ENCODE results near the gene BEND5. TPM values are rescaled to one million over a fixed set of nuclear protein-coding genes. Genes with fewer than 3 reads are reported as not detected.

Gene BEND5
- total RNA-seq, 1 experiment from 2014 or later = not detected

DNA sequence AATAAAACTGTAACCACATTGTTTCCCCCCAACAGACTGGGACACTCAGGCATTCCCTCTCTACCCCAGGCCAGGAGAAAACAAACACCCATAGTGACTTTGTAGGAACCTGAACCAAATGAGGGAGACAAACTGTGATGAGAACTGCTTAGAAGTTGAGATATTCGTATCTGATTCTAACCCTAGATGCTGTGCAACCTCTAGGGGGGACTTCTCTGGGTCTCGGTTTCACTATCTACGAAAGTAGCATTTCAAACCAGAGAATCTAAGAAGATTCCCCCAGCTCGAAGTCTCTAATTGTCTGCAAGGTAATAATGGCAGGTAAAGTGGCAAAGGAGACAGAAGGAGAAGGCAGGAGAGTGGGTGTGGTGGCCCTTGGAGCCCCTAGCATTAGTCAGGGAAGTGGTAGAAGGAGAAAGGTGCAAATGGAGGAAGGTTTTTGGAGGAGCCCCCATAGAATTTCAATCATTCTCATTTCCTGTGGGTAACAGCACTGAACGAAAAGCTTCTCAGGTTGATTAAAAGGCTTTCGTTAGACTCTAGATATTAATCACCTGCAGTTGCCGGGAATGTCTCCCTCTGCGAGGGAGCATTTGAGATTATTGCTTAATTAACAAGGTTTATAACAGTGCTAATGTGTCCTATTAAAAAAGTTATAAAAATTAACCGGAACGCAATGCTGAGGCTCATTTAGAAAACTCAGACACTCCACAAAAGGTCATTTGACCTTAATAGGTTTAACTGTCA, 46.4 kb downstream of the BEND5 start:
- no TSS peak for BruUV-seq (replicated peaks)
- no peaks in the 10 kb centered on the region for H3K36me3 ChIP-seq (ENCODE audit: control insufficient read depth, insufficient read depth, low read length)
- H3K27me3 ChIP-seq (ENCODE audit: control insufficient read depth, insufficient read depth, low read length) = peaks cover 4% of the 10 kb centered on the region; the same call in 1 of the 2 replicates
- H3K27ac ChIP-seq (ENCODE audit: low read length) = no peak overlapping the region
- no peak for DNase-seq (ENCODE audit: low read depth, low spot score)
- POLR2A ChIA-PET = no interaction called here
- intact Hi-C loops (cut with micrococcal nuclease; ENCODE audit: unreplicated experiment) (no loop called here), in situ Hi-C loops (cut with HindIII; ENCODE audit: low pct_unique_long_range_greater_than_20kb, low sequenced_read_pairs) (no loop called here)
- ATAC-seq = no peak
- H3K4me3 ChIP-seq (ENCODE audit: low read depth in 2 of 2, low read length in 2 of 2) = no peak overlapping the region
- H3K4me1 ChIP-seq (ENCODE audit: control insufficient read depth, insufficient read depth, low read length) = no peaks in the 10 kb centered on the region
- CTCF ChIA-PET = no interaction called here
- no peak for TF ChIP-seq POLR2AphosphoS5 (IDR thresholded peaks at IDR 0.05; ENCODE audit: low read depth, low read length)
- TF ChIP-seq SIN3A (IDR thresholded peaks at IDR 0.05; ENCODE audit: borderline replicate concordance, insufficient read depth, low read depth, low read length) = no peak
- TF ChIP-seq, protein P1, sequence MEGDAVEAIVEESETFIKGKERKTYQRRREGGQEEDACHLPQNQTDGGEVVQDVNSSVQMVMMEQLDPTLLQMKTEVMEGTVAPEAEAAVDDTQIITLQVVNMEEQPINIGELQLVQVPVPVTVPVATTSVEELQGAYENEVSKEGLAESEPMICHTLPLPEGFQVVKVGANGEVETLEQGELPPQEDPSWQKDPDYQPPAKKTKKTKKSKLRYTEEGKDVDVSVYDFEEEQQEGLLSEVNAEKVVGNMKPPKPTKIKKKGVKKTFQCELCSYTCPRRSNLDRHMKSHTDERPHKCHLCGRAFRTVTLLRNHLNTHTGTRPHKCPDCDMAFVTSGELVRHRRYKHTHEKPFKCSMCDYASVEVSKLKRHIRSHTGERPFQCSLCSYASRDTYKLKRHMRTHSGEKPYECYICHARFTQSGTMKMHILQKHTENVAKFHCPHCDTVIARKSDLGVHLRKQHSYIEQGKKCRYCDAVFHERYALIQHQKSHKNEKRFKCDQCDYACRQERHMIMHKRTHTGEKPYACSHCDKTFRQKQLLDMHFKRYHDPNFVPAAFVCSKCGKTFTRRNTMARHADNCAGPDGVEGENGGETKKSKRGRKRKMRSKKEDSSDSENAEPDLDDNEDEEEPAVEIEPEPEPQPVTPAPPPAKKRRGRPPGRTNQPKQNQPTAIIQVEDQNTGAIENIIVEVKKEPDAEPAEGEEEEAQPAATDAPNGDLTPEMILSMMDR (IDR thresholded peaks at IDR 0.05) = no peak
- no peaks in the 10 kb centered on the region for H3K9me3 ChIP-seq (ENCODE audit: control insufficient read depth, insufficient read depth, low read depth, low read length)

DNA sequence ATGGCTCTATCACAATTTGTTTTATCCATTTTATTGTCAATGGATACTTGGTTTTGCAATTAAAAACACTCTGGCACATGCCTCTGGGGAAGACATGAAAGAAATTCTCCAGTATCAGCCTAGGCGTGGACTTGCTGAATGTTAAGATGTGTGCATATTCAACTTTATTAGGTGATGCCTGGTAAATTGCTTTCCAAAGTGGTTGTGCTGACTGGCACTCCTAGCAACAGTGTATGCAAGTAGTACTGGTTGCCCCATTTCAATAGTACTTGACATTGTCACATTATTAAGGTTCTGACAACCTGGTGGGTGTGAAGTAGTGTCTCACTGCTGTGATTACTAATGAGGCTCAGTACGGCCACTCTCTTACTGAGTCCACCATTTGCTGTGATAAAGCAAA, 48.1 kb downstream of the BEND5 start:
- ATAC-seq = no peak
- H3K27ac ChIP-seq (ENCODE audit: low read length) = no peak overlapping the region
- in situ Hi-C loops (cut with HindIII; ENCODE audit: low pct_unique_long_range_greater_than_20kb, low sequenced_read_pairs) = no loop called here
- no peak overlapping the region for H3K4me3 ChIP-seq (ENCODE audit: low read depth in 2 of 2, low read length in 2 of 2)
- H3K9me3 ChIP-seq (ENCODE audit: control insufficient read depth, insufficient read depth, low read depth, low read length) = no peaks in the 10 kb centered on the region
- peaks cover 4% of the 10 kb centered on the region; the same call in 1 of the 2 replicates for H3K27me3 ChIP-seq (ENCODE audit: control insufficient read depth, insufficient read depth, low read length)
- no peak for DNase-seq (ENCODE audit: low read depth, low spot score)
- TF ChIP-seq POLR2AphosphoS5 (IDR thresholded peaks at IDR 0.05; ENCODE audit: low read depth, low read length) (no peak), TCF7L2 (IDR thresholded peaks at IDR 0.05; ENCODE audit: low read depth, low read length) (no peak), SIN3A (IDR thresholded peaks at IDR 0.05; ENCODE audit: borderline replicate concordance, insufficient read depth, low read depth, low read length) (no peak)
- TF ChIP-seq, protein P1 (IDR thresholded peaks at IDR 0.05) = no peak
- TF ChIP-seq, protein P2, sequence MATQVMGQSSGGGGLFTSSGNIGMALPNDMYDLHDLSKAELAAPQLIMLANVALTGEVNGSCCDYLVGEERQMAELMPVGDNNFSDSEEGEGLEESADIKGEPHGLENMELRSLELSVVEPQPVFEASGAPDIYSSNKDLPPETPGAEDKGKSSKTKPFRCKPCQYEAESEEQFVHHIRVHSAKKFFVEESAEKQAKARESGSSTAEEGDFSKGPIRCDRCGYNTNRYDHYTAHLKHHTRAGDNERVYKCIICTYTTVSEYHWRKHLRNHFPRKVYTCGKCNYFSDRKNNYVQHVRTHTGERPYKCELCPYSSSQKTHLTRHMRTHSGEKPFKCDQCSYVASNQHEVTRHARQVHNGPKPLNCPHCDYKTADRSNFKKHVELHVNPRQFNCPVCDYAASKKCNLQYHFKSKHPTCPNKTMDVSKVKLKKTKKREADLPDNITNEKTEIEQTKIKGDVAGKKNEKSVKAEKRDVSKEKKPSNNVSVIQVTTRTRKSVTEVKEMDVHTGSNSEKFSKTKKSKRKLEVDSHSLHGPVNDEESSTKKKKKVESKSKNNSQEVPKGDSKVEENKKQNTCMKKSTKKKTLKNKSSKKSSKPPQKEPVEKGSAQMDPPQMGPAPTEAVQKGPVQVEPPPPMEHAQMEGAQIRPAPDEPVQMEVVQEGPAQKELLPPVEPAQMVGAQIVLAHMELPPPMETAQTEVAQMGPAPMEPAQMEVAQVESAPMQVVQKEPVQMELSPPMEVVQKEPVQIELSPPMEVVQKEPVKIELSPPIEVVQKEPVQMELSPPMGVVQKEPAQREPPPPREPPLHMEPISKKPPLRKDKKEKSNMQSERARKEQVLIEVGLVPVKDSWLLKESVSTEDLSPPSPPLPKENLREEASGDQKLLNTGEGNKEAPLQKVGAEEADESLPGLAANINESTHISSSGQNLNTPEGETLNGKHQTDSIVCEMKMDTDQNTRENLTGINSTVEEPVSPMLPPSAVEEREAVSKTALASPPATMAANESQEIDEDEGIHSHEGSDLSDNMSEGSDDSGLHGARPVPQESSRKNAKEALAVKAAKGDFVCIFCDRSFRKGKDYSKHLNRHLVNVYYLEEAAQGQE (IDR thresholded peaks at IDR 0.05; ENCODE audit: insufficient read depth in 1 of 2, low read depth in 2 of 2, low read length in 1 of 2) = no peak
- BruUV-seq (replicated peaks) = no TSS peak
- intact Hi-C loops (cut with micrococcal nuclease; ENCODE audit: unreplicated experiment) = no loop called here
- ChIA-PET POLR2A (no interaction called here), CTCF (no interaction called here)
- no peaks in the 10 kb centered on the region for H3K4me1 ChIP-seq (ENCODE audit: control insufficient read depth, insufficient read depth, low read length)
- no peaks in the 10 kb centered on the region for H3K36me3 ChIP-seq (ENCODE audit: control insufficient read depth, insufficient read depth, low read length)
